ENCODE measurements around the gene USP5. TPM values are rescaled to one million over a fixed set of nuclear protein-coding genes. Genes with fewer than 3 reads are reported as not detected.
A peak's percentile ranks its signal among the peaks of the same experiment; 100 is the strongest.
"Not testable (repeated sequence)": the region's sequence is repeated elsewhere in the genome, so short reads cannot be mapped to it uniquely, and the experiment has no call there.

Gene USP5
- total RNA-seq, 1 experiment from 2014 or later, result 158 TPM

DNA sequence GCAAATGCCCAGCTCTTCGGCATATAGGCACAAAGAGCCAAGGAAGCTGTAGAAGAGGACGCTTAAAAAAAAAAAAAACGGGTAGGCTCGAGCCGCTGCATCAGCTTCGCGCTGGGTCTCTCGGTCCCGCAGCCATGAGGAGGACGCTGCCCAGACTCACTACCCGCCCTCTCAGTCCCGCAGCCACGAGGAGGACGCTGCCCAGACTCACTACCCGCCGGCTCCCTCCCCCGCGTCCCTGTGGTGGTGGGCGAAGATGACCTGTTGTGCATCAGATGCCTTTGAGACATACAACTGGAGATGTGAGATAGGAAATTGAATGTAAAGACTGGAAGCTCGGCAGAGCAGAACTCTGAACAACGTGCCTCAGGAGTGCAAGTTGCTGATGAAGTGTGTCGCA is 32.6 kb downstream of the USP5 start (continued):
- TF ChIP-seq CREB1 (CRISPR knock-in tag; IDR thresholded peaks at IDR 0.05), result no peak
- no peak for TF ChIP-seq NR1H2 (CRISPR knock-in tag; IDR thresholded peaks at IDR 0.05)
- TF ChIP-seq NR2C2 (CRISPR knock-in tag; IDR thresholded peaks at IDR 0.05), result no peak
- TF ChIP-seq, protein P1, sequence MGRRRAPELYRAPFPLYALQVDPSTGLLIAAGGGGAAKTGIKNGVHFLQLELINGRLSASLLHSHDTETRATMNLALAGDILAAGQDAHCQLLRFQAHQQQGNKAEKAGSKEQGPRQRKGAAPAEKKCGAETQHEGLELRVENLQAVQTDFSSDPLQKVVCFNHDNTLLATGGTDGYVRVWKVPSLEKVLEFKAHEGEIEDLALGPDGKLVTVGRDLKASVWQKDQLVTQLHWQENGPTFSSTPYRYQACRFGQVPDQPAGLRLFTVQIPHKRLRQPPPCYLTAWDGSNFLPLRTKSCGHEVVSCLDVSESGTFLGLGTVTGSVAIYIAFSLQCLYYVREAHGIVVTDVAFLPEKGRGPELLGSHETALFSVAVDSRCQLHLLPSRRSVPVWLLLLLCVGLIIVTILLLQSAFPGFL (CRISPR knock-in tag; IDR thresholded peaks at IDR 0.05; ENCODE audit: borderline replicate concordance), result no peak
- TF ChIP-seq SOX15 (CRISPR knock-in tag; IDR thresholded peaks at IDR 0.05), result no peak
- TF ChIP-seq NFYB (CRISPR knock-in tag; conservative IDR thresholded peaks at IDR 0.05; ENCODE audit: low read depth), result no peak
- TF ChIP-seq SMAD3 (CRISPR knock-in tag; IDR thresholded peaks at IDR 0.05; ENCODE audit: borderline replicate concordance), result no peak
- TF ChIP-seq, protein P2, sequence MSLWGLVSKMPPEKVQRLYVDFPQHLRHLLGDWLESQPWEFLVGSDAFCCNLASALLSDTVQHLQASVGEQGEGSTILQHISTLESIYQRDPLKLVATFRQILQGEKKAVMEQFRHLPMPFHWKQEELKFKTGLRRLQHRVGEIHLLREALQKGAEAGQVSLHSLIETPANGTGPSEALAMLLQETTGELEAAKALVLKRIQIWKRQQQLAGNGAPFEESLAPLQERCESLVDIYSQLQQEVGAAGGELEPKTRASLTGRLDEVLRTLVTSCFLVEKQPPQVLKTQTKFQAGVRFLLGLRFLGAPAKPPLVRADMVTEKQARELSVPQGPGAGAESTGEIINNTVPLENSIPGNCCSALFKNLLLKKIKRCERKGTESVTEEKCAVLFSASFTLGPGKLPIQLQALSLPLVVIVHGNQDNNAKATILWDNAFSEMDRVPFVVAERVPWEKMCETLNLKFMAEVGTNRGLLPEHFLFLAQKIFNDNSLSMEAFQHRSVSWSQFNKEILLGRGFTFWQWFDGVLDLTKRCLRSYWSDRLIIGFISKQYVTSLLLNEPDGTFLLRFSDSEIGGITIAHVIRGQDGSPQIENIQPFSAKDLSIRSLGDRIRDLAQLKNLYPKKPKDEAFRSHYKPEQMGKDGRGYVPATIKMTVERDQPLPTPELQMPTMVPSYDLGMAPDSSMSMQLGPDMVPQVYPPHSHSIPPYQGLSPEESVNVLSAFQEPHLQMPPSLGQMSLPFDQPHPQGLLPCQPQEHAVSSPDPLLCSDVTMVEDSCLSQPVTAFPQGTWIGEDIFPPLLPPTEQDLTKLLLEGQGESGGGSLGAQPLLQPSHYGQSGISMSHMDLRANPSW (CRISPR knock-in tag; conservative IDR thresholded peaks at IDR 0.05; ENCODE audit: low read depth), result no peak
- TF ChIP-seq ZNF317 (CRISPR knock-in tag; IDR thresholded peaks at IDR 0.05; ENCODE audit: borderline replicate concordance, low read depth), result no peak
- TF ChIP-seq, protein P3, sequence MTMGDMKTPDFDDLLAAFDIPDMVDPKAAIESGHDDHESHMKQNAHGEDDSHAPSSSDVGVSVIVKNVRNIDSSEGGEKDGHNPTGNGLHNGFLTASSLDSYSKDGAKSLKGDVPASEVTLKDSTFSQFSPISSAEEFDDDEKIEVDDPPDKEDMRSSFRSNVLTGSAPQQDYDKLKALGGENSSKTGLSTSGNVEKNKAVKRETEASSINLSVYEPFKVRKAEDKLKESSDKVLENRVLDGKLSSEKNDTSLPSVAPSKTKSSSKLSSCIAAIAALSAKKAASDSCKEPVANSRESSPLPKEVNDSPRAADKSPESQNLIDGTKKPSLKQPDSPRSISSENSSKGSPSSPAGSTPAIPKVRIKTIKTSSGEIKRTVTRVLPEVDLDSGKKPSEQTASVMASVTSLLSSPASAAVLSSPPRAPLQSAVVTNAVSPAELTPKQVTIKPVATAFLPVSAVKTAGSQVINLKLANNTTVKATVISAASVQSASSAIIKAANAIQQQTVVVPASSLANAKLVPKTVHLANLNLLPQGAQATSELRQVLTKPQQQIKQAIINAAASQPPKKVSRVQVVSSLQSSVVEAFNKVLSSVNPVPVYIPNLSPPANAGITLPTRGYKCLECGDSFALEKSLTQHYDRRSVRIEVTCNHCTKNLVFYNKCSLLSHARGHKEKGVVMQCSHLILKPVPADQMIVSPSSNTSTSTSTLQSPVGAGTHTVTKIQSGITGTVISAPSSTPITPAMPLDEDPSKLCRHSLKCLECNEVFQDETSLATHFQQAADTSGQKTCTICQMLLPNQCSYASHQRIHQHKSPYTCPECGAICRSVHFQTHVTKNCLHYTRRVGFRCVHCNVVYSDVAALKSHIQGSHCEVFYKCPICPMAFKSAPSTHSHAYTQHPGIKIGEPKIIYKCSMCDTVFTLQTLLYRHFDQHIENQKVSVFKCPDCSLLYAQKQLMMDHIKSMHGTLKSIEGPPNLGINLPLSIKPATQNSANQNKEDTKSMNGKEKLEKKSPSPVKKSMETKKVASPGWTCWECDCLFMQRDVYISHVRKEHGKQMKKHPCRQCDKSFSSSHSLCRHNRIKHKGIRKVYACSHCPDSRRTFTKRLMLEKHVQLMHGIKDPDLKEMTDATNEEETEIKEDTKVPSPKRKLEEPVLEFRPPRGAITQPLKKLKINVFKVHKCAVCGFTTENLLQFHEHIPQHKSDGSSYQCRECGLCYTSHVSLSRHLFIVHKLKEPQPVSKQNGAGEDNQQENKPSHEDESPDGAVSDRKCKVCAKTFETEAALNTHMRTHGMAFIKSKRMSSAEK (CRISPR knock-in tag; IDR thresholded peaks at IDR 0.05; ENCODE audit: borderline replicate concordance), result no peak
- TF ChIP-seq NFE2L1 (CRISPR knock-in tag; IDR thresholded peaks at IDR 0.05), result no peak
- no peak for TF ChIP-seq NR3C1 (CRISPR knock-in tag; conservative IDR thresholded peaks at IDR 0.05; ENCODE audit: low read depth)
- TF ChIP-seq ZNF121 (CRISPR knock-in tag; IDR thresholded peaks at IDR 0.05), result no peak
- no peak for TF ChIP-seq JUN (CRISPR knock-in tag; IDR thresholded peaks at IDR 0.05)

DNA sequence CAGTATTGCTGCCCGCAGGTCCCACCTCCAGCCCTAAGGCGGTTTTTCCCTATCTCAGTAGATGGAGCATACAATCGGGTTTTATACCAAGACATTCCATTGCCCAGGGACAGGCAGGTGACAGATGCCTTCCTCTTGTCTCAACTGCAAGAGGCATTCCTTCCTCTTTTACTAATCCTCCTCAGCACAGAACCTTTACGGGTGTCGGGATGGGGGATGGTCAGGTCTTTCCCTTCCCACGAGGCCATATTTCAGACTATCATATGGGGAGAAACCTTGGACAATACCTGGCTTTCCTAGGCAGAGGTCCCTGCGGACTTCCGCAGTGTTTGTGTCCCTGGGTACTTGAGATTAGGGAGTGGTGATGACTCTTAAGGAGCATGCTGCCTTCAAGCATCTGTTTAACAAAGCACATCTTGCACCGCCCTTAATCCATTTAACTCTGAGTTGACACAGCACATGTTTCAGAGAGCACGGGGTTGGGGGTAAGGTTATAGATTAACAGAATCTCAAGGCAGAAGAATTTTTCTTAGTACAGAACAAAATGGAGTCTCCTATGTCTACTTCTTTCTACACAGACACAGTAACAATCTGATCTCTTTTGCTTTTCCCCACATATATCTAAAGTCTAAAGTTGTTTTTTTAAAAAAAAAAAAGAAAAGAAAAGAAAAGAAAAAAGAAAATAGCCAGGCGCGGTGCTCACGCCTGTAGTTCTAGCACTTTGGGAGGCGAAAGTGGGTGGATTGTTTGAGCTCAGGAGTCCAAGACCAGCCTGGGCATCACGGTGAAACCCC is 34.5 kb downstream of the USP5 start:
- H3K27me3 Mint-ChIP-seq (ENCODE audit: low read depth); POLR2A ChIA-PET; DNase-seq (ENCODE audit: low spot score); ATAC-seq; H3K36me3 Mint-ChIP-seq; H3K9me3 Mint-ChIP-seq: not testable (repeated sequence)
- Mint-ChIP-seq H3K27ac (peak overlapping the region; percentile 98), H3K4me1 (peaks cover 46% of the 10 kb centered on the region), H3K4me3 (peak overlapping the region; percentile 48; the same call in 1 of the 2 replicates)
- CTCF ChIA-PET, result interaction anchor here (1.1 to 2.2 kb wide), 3 partner anchors 14 to 17 kb away, joined by 3 to 15 read pairs (median 11); partner anchors contain the start of gene SPSB2

DNA sequence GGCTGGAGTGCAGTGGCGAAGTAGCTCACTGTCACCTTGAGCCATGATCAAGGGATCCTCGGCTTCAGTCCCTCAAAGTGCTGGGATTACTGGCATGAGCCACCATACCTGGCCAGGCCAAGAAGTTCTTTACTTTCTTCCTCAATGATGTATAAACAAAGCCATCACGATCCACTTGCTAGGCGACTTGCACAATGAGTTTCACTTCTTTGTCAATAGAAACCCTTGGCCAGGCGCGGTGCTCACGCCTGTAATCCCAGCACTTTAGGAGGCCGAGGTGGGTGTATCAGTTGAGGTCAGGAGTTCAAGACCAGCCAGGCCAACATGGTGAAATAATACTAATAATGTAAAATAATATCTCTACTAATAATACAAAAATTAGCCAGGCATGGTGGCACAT is 35.5 kb downstream of the USP5 start:
- ChIA-PET POLR2A (interaction anchor here (0.8 kb wide), 1 partner anchor 14 kb away, joined by 3 read pairs; the partner anchor contains the start of gene SPSB2), CTCF (interaction anchor here (1.1 to 2.2 kb wide), 2 partner anchors 15 to 18 kb away, joined by 3 to 15 read pairs; partner anchors contain the start of gene SPSB2)
- TF ChIP-seq HMGA2 (CRISPR knock-in tag; IDR thresholded peaks at IDR 0.05), result no peak
- H3K4me3 Mint-ChIP-seq, result no peak overlapping the region
- ATAC-seq, result no peak
- peaks cover 7% of the 10 kb centered on the region; the same call in 1 of the 2 replicates for H3K36me3 Mint-ChIP-seq
- H3K27ac Mint-ChIP-seq, result peak overlapping the region; percentile 68; the same call in 1 of the 2 replicates
- H3K9me3 Mint-ChIP-seq, result no peaks in the 10 kb centered on the region
- H3K4me1 Mint-ChIP-seq, result peaks cover 48% of the 10 kb centered on the region
- H3K27me3 Mint-ChIP-seq (ENCODE audit: low read depth), result no peaks in the 10 kb centered on the region
- DNase-seq (ENCODE audit: low spot score), result no peak

Data from WTC11 (cell line).